ENCODE measurements around the gene CACNA1F. TPM values are rescaled to one million over a fixed set of nuclear protein-coding genes. Genes with fewer than 3 reads are reported as not detected.
"Not testable (repeated sequence)": the region's sequence is repeated elsewhere in the genome, so short reads cannot be mapped to it uniquely, and the experiment has no call there.

The CACNA1F gene
- total RNA-seq, 2 experiments from 2014 or later, result 1.1 to 1.2 TPM

DNA sequence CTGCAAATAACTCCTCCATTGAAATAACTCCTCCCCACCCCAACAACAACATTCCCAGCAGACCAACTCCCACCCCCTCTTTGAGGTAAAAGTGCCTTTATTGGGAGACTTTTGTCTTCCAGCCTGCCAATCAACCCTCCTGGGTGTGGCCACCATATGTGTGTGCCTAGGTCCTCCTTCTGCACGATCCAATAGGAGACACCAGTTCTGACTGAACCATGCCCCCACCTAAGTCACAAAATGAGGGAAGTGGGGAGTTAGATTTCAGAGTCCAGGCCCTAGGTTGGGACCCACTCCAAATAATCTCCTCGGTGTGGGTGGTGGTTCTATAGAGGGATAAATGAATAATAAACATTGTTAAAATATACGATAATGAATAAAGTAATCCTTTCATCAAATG lies 58.4 kb downstream of the CACNA1F start:
- intact Hi-C loops (cut with DNase I, micrococcal nuclease), result no loop called here

DNA sequence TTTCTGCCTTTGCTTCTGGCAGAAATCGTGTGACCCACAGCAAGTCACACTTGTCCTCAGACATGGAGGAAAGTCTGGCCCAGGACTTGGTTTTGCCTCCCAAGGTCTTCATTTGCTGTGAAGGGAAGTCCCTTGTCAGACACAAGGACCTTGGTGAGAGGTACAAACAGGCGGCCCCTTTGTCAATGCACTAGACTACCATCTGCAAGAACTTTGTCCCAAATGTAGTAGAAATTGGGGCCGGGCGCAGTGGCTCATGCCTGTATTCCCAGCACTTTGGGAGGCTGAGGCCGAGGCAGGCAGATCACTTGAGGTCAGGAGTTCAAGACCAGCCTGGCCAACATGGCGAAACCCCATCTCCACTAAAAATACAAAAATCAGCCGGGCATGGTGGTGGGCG lies 59.6 kb downstream of the CACNA1F start:
- not testable (repeated sequence) for H3K4me3 Mint-ChIP-seq

More for the DNA sequence above, 58.4 kb downstream of the CACNA1F start:
- no peak overlapping the region for H3K4me3 ChIP-seq (ENCODE audit: low read length)
- H3K27me3 ChIP-seq (ENCODE audit: control insufficient read depth in 1 of 2, insufficient read depth in 2 of 2, low read length in 2 of 2), result no peaks in the 10 kb centered on the region
- H3K27me3 Mint-ChIP-seq, result no peaks in the 10 kb centered on the region
- no peak overlapping the region for H3K27ac ChIP-seq (ENCODE audit: low read depth in 1 of 2, low read length in 2 of 2)
- no peaks in the 10 kb centered on the region for H3K9me3 Mint-ChIP-seq
- no peak overlapping the region for H3K4me3 Mint-ChIP-seq
- DNase-seq (no peak), ATAC-seq (ENCODE audit: poor library complexity) (no peak)
- H3K4me1 ChIP-seq (ENCODE audit: insufficient read depth, low read length), result peaks cover 29% of the 10 kb centered on the region
- H3K36me3 ChIP-seq (ENCODE audit: insufficient read depth, low read length), result peaks cover 38% of the 10 kb centered on the region
- ChIA-PET POLR2A (interaction anchor here (1.0 kb wide), 1 partner anchor 8 kb away, joined by 4 read pairs; no protein-coding TSS in a partner anchor), CTCF (no interaction called here)
- TF ChIP-seq CTCF (IDR thresholded peaks at IDR 0.05), result no peak
- no peaks in the 10 kb centered on the region for H3K9me3 ChIP-seq (ENCODE audit: control insufficient read depth in 1 of 2, insufficient read depth in 1 of 2, low read length in 2 of 2)
- peaks cover 21% of the 10 kb centered on the region for H3K4me1 Mint-ChIP-seq (ENCODE audit: low read depth)
- H3K27ac Mint-ChIP-seq, result peak overlapping the region; percentile 33
- H3K36me3 Mint-ChIP-seq (ENCODE audit: low read depth), result peaks cover 43% of the 10 kb centered on the region

DNA sequence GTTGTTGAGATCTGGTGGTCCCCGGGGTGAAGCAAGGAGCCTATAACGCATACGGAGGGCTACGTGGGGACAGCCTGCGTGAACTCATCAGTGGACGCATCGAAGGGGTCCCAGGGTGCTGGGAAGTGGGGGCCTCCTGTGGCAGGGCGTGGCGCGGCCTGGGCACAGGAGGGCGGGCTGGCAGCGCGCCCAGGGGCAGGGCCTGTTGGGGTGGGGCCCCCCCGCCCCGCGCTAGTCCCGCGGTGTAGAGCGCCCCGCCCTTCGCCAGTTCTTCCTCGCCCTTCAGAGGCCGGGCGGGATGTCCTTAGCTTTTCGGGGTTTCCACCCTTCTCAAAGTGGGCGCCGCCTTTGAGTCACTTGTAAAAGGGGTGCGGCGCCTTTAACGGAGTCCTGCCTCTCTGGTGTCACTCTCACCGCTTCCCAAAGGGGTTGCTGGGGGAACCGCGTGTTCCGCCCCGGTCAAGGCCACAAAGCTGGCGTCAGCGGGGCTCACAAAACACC lies 60.8 kb downstream of the CACNA1F start:
- H3K4me3 Mint-ChIP-seq, result peak overlapping the region; percentile 91
- H3K27ac ChIP-seq (ENCODE audit: low read depth in 1 of 2, low read length in 2 of 2), result peak overlapping the region; percentile 50 to 62
- ChIA-PET POLR2A (interaction anchor here (0.7 to 1.5 kb wide), 3 partner anchors 9 to 100 kb away, joined by 3 read pairs; no protein-coding TSS in a partner anchor), CTCF (interaction anchor here (1.1 to 1.4 kb wide), 2 partner anchors 8 to 16 kb away, joined by 3 to 6 read pairs; no protein-coding TSS in a partner anchor)
- peak in 13 of 14 experiments; percentile 34 to 83 (median 62) for DNase-seq
- peaks cover 42% of the 10 kb centered on the region for H3K4me1 ChIP-seq (ENCODE audit: insufficient read depth, low read length)
- H3K27me3 Mint-ChIP-seq, result no peaks in the 10 kb centered on the region
- no peaks in the 10 kb centered on the region for H3K9me3 Mint-ChIP-seq
- peaks cover 33% of the 10 kb centered on the region for H3K4me1 Mint-ChIP-seq (ENCODE audit: low read depth)
- peak overlapping the region; percentile 84 for H3K27ac Mint-ChIP-seq
- H3K27me3 ChIP-seq (ENCODE audit: control insufficient read depth in 1 of 2, insufficient read depth in 2 of 2, low read length in 2 of 2), result no peaks in the 10 kb centered on the region
- no peak for TF ChIP-seq CTCF (IDR thresholded peaks at IDR 0.05)
- H3K36me3 ChIP-seq (ENCODE audit: insufficient read depth, low read length), result peaks cover 24% of the 10 kb centered on the region
- ATAC-seq (ENCODE audit: poor library complexity), result peak; percentile 68
- intact Hi-C loops (cut with DNase I, micrococcal nuclease), result no loop called here
- H3K4me3 ChIP-seq (ENCODE audit: low read length), result peak overlapping the region; percentile 81
- peaks cover 29% of the 10 kb centered on the region for H3K36me3 Mint-ChIP-seq (ENCODE audit: low read depth)
- no peaks in the 10 kb centered on the region for H3K9me3 ChIP-seq (ENCODE audit: control insufficient read depth in 1 of 2, insufficient read depth in 1 of 2, low read length in 2 of 2)

More for the DNA sequence above, 59.6 kb downstream of the CACNA1F start:
- ATAC-seq (ENCODE audit: poor library complexity); H3K9me3 Mint-ChIP-seq; H3K27me3 Mint-ChIP-seq; H3K4me3 ChIP-seq (ENCODE audit: low read length); H3K9me3 ChIP-seq (ENCODE audit: control insufficient read depth in 1 of 2, insufficient read depth in 1 of 2, low read length in 2 of 2); H3K27ac ChIP-seq (ENCODE audit: low read depth in 1 of 2, low read length in 2 of 2); intact Hi-C loops (cut with DNase I, micrococcal nuclease); DNase-seq; H3K27me3 ChIP-seq (ENCODE audit: control insufficient read depth in 1 of 2, insufficient read depth in 2 of 2, low read length in 2 of 2): not testable (repeated sequence)
- ChIA-PET CTCF (interaction anchor here (1.4 kb wide), 1 partner anchor 10 kb away, joined by 6 read pairs; no protein-coding TSS in a partner anchor), POLR2A (interaction anchor here (1.5 kb wide), 1 partner anchor 10 kb away, joined by 3 read pairs; no protein-coding TSS in a partner anchor)
- H3K27ac Mint-ChIP-seq, result peak overlapping the region; percentile 84
- peaks cover 35% of the 10 kb centered on the region for H3K36me3 Mint-ChIP-seq (ENCODE audit: low read depth)
- H3K4me1 ChIP-seq (ENCODE audit: insufficient read depth, low read length), result peaks cover 30% of the 10 kb centered on the region
- peaks cover 25% of the 10 kb centered on the region for H3K4me1 Mint-ChIP-seq (ENCODE audit: low read depth)
- H3K36me3 ChIP-seq (ENCODE audit: insufficient read depth, low read length), result peaks cover 35% of the 10 kb centered on the region

Data from CD4-positive, alpha-beta T cell (primary cell).